Glomerular visceral epithelial cell (primary cell): ENCODE measurements around the gene TTC34.

Experiments
- DNase-seq: peaks from one replicate; pipeline ENCODE4 v3.0.0-alpha.2; 2016; ENCODE audit errors: extremely low spot score

TTC34 gene

GRCh38 chr1:2828586-2829250 is 27.2 kb upstream of the TTC34 start:
- DNase-seq = no peak

- DNase-seq = no peak
Observed at GRCh38 chr1:2826736-2827292, 25.3 kb upstream of the TTC34 start.

DNA sequence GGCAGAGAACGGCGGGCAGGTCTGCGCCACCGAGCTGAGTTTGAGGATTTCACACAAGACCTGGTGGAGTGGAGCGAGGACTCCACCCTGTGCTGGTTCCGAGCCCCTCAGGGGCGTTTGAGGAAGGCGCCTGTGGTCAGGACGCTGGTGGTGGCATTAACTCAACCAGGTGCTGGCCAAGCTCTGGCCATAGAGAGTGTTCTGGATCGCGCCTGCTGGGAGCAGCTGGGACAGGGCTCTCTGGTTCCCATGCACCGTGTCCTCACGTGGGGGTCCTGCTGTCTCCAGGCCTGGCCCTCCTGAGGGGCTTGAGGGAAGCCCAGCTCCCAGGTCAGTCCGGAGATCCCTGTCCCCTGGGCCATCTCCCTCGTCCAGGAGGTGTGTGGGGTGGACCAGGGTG is 24.8 kb upstream of the TTC34 start:
- DNase-seq = no peak

- DNase-seq = no peak
Observed at GRCh38 chr1:2825487-2826189, 24.1 kb upstream of the TTC34 start.

DNA sequence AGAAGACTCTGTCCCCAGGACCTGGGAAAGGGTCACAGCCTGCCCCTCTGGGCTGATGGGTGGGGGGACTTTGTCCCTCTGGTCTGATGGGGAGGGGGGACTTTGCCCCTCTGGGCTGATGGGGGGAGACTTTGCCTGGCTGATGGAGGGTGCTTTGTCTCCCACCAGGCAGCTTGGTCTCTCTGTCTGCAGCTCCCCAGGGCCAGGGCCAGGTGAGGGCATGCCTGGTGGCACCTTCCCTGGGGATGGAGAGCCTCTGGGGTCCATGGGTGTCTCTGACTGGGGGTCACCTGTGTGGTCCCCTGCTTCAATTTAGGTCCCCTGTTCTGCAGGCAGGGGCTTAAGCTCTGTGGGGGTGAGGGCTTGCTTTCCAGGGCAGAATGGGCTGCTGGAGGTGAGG is 23.5 kb upstream of the TTC34 start:
- DNase-seq = no peak

- DNase-seq = no peak
Observed at GRCh38 chr1:2823921-2824610, 22.6 kb upstream of the TTC34 start.

- no peak for DNase-seq
Observed at GRCh38 chr1:2822621-2823145, 21.2 kb upstream of the TTC34 start.

DNA sequence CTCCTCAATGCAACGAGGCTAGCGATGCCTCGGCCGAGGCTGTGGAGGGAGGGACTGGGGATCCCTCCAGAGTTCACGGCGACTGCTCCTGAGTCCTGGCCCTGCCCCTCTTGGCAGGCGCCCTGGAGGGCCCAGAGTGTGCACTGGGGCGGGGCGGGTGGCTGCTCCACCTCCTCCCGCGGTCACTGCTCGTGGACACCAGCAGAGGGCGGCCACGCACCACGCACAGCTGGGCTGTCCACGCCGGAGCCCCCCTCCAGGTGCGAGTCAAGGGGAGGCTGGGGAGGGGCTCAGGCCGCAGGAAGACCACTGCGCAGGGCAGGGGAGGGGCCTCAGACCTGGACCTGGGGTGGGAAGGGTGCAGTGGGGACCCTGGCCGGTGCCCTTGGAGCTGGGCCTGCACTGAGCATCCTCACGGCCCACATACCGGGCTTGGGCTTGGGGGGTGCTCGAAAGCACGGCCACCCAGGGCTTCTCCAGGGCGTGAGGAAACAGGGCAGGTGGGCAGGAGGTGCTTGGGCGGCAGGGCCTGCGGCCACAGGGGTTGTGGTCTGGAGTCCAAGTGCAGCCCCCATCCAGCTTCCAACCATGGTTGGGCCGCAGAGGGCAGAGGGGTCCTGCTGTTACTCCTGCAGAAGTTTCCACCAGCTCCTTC is 20.6 kb upstream of the TTC34 start:
- no peak for DNase-seq

DNA sequence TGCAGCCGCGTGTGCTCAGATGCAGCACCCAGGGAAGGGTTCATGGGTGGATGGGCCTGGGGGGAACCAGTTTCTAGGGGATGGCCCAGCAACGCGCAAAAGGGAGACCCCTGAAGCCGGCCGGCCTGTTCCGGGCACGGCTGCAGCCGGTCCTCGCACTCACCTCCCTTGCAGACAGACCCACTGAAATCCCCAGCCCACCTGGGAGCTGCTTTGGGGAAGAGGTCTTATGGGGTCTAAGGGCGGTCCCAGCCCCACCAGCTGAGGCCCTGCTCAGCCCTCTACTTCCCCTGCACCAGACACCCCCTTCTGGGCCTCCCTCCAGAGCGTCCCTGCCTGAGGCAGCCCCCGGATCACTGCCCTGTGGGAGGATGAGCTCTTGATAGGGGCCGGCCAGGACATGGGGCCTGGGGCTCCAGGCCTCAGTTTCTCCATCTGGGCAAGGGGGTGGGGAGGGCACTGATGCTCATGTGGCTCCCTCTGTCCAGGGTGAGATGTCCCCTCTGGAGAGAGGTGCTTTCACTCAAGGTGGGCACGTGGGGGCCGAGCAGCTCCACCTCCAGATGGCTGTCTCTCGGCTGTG is 20.0 kb upstream of the TTC34 start:
- no peak for DNase-seq

DNA sequence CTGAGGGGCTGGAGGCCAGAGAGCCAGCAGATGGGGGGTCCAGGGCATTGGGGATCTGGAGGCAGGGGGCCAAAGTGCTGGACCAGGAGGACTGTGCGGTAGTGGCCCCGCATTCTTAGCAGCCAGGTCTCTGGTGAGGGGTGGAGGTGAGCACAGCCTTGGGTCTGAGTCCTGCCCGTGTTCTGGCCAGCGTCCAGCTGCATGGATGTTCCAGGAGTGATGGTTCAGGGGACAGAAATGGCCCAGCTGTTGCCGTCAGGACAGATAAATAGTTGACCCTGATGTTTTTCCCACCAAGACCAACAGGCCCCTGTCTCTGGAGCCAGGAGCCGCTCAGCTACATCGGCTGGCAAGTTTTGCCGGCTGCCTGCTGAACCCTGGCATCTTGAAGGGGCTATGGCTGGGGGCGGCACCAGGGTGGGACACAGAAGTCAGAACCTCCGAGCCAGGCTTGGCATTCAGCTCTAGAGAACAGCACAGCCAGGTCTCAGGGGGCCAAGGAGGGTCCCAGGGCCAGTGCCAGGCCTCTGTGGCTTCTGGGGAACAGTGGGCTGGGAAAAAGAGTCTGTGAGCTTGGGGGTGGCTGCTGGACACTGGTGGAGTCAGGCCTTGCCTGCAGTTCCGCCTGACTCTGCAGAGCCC is 19.4 kb upstream of the TTC34 start:
- DNase-seq = no peak

DNA sequence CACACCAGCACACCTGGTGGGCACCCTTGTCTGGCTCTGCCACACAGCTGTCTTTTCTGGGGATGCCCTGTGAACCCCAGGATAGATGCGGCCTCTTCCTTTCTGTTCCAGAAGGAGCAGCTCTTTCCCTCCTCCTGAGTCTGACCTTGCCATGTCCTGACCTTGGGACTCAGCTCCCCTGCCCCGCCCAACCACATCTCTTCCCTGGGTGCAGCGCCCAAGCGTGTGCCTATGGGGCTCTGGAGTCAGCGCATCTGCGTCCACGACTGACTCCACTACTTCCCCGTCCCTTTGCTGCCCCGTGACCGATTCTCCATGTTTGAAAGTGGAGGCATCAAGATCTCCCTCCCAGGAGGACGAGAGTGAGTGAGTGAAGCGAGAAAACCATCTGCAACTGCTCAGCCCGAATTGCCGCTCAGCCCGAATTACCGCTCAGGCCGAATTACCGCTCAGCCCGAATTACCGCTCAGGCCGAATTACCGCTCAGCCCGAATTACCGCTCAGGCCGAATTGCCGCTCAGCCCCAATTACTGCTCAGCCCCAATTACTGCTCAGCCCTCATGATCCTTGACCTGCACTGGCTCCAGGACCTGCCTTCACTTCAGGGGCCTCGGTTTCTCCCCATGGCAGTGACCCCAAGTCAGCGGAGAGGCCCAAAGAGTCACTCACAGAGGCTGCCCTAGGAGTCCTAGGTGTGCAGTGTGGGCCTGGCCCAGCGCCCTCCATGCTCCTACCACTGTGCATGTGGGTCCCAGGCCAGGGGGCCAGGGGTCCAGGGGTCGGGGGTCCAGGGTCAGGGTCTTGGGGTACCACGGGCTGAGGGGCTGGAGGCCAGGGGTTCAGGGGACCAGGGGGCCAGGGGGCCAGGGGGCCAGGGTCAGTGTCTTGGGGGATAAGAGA is 18.6 kb upstream of the TTC34 start:
- no peak for DNase-seq

- DNase-seq = no peak
Observed at GRCh38 chr1:2819429-2819828, 17.9 kb upstream of the TTC34 start.

DNA sequence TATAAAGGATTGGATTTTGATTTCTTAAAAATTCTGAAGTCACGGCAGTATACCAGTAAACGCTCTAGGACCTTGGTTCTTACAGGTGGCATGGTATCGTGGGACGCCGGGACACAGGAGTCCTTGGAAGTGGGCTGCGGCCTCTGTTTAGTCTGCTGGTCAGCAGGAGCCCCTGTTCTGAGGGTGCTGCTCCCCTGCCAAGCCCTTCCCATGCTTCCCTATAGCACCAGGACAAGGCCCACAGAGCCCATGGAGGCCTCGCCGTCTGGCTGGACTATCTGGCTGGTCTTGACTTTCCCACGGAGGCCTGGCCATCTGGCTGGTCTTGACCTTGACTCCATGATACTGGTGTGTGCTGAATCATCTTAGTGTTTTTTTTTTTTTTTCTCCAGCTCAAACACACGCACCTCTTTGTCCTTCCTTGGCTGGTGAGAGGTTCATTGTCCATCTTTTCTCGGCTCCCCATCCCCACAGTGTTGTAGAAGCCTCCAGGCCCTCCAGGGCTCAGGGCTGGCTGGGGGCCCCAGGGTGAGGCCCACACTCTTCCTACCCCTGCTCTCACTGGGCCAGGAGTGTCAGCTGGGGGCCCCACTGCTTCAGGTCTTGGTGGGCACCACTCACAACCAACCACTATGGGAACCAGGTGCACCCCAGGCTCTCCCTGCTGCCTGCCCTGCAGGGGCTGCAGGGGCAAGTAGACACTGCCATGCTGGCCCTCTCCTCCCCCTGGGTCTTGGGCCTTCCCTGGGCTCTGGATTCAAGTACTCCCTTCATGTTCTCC is 16.5 kb upstream of the TTC34 start:
- no peak for DNase-seq

GRCh38 chr1:2816786-2817185 is 15.3 kb upstream of the TTC34 start:
- DNase-seq = no peak

DNA sequence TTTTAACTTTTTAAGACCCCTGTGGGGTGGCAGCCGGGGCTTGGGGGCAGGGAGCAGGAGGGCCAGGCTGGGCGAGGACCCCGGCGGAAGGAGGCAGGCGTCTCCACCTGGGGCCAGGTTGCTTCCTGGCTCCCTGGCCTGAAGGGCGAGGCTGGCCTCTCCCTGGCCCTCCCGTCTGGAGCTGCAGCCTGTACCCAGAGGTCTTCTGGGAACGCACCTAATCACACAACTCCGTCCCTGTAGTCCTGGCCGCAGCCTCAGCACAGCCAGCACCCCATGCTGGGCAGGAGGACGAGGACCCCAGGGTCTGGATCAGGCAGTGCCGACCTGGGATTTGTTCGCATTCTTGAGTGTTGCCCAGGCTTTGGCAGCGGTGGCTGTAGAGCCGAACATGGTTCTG is 14.1 kb upstream of the TTC34 start:
- DNase-seq = no peak

GRCh38 chr1:2814511-2815075 is 13.1 kb upstream of the TTC34 start:
- DNase-seq = no peak

GRCh38 chr1:2812939-2813653 is 11.6 kb upstream of the TTC34 start:
- no peak for DNase-seq

DNA sequence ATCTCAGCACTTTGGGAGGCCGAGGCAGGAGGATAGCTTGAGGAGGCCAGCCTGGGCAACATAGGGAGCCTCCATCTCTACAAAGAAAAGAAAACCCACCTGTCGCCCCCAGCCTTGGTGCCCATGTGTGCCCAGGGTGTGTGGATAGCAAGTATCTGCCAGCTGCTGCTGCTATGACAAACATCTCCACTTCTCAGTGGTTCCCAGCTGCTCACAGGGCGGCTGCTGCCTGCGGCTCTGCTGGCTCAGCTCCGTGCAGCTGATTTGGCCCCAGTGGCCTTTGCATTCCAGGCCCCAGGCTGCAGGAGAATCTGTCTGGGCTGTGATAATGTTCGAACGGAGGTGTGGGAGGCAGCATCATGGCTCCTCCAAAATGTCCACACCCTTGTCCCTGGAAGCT is 10.6 kb upstream of the TTC34 start:
- DNase-seq = no peak
